ENCODE results near the gene ACSM6. TPM values are rescaled to one million over a fixed set of nuclear protein-coding genes. Genes with fewer than 3 reads are reported as not detected.
A peak's percentile ranks its signal among the peaks of the same experiment; 100 is the strongest.

ACSM6 gene
- total RNA-seq, 1 donor from 2014 or later: not detected

- H3K4me3 ChIP-seq (ENCODE audit: low read depth, low read length): no peak overlapping the region
- TF ChIP-seq, protein P1, sequence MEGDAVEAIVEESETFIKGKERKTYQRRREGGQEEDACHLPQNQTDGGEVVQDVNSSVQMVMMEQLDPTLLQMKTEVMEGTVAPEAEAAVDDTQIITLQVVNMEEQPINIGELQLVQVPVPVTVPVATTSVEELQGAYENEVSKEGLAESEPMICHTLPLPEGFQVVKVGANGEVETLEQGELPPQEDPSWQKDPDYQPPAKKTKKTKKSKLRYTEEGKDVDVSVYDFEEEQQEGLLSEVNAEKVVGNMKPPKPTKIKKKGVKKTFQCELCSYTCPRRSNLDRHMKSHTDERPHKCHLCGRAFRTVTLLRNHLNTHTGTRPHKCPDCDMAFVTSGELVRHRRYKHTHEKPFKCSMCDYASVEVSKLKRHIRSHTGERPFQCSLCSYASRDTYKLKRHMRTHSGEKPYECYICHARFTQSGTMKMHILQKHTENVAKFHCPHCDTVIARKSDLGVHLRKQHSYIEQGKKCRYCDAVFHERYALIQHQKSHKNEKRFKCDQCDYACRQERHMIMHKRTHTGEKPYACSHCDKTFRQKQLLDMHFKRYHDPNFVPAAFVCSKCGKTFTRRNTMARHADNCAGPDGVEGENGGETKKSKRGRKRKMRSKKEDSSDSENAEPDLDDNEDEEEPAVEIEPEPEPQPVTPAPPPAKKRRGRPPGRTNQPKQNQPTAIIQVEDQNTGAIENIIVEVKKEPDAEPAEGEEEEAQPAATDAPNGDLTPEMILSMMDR (conservative IDR thresholded peaks at IDR 0.05; ENCODE audit: low read depth, low read length): no peak
- DNase-seq (ENCODE audit: low read depth): no peak
Measured at GRCh38 chr10:95177429-95177828, 16.6 kb upstream of the ACSM6 start.

DNA sequence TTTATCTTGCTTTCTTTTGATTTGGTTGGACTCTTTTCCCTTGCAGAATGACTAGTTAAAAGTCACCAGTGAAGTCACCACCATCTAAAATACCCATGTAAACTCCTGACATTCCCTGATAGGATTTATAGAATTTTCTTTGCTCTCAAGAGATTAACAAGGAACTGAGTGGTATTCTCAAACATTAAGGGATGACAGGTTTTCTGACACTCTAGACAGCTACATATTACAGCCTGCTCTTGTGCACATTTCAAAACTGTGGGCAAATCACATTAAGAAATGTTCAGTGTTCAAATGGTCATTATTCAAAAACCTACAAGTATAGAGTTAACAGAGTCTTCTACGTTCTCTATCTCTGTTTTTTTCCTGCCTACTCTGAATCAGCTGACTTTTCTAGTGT lies 15.8 kb upstream of the ACSM6 start:
- DNase-seq (ENCODE audit: low read depth): no peak
- TF ChIP-seq, protein P1 (conservative IDR thresholded peaks at IDR 0.05; ENCODE audit: low read depth, low read length): no peak
- H3K4me3 ChIP-seq (ENCODE audit: low read depth, low read length): no peak overlapping the region

DNA sequence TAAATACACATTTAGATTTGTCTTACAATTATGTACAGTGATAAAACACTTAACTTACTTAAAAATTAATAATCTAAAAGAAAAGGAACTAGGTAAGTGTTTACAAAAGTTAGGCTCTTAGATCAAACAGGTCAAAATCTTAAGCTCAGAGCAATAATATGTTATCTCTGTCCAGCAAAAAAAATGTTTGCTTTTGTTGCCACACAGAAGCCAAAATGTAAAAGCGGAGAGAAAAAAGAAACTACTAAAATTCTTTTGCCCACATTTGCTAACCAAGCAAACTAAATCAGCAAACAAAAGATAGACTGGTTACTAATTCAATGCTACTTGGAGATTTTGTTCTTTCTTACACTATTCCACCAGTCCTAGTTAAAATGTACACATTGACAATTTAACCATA lies 15.2 kb upstream of the ACSM6 start:
- DNase-seq (ENCODE audit: low read depth): no peak
- TF ChIP-seq, protein P1 (conservative IDR thresholded peaks at IDR 0.05; ENCODE audit: low read depth, low read length): no peak

GRCh38 chr10:95181726-95182125 lies 12.3 kb upstream of the ACSM6 start:
- TF ChIP-seq, protein P1 (conservative IDR thresholded peaks at IDR 0.05; ENCODE audit: low read depth, low read length): no peak
- H3K4me3 ChIP-seq (ENCODE audit: low read depth, low read length): no peak overlapping the region
- no peak for DNase-seq (ENCODE audit: low read depth)

More for the DNA sequence above, 15.2 kb upstream of the ACSM6 start:
- H3K4me3 ChIP-seq (ENCODE audit: low read depth, low read length): no peak overlapping the region

DNA sequence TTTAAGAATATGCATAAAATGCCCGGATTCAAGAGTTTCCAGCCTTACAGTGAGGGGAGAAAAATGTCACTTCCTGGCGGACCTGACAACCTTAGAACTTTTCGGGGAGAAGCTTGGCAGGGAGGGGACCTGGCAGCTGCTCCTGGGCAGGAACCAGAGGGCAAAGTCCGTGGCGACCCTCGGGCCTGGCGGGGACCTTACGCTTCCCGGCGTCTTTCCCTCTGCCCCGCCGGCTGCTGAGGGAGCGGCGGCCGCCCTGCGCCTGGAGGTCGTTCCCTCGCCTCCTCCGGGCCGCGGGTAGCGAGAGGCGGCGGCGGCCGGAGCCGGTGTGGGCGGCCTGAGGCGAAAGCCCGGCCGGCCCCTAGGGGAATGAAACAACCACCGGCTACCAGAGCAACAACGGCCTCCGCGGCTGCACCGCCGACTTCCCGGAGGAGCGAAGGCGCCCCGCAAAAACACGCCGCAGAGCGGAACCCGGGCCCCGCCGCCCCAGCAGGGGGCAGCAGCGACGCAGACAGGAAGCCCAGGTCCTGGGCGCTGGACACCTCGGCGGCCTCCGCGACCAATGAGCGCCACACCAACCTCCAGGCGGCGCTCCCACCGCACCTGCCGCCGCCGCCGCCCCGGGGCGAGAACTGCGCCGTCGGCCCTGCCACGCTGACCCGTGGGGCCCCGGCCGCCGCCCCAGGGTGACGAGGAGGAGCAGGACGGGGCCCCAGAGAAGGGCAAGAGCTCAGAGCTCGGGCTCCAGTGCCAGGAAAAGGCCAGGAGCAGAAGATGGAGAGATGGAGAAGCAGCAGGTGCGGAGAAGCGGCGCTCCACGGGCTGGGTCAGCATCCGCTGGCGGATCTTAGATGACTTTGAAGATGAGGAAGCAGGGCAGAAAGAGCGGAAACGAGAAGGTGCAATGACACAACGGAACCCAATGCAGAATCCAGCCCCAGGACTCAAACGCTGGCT lies 10.5 kb upstream of the ACSM6 start:
- TF ChIP-seq, protein P1 (conservative IDR thresholded peaks at IDR 0.05; ENCODE audit: low read depth, low read length): peak; percentile 75
- H3K4me3 ChIP-seq (ENCODE audit: low read depth, low read length): peak overlapping the region; percentile 78

DNA sequence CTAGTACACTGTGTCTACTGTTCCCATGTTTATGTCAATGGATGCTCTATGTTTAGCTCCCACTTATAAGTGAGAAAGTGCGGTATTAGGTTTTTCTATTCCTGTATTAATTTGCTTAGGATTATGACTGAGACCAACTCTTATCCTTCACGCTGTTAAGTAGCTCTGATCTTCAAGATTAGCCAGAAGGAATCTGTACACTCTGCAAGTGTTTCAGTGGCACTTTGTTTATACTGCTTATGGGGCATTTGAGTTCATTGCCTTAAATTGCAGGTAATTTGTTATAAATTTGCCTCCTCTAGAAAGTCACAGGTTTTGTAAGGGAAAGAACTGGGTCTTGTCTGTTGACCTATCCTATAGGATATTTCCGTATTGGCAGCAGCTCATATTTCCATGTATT lies 6.4 kb upstream of the ACSM6 start:
- no peak overlapping the region for H3K4me3 ChIP-seq (ENCODE audit: low read depth, low read length)
- no peak for DNase-seq (ENCODE audit: low read depth)
- TF ChIP-seq, protein P1 (conservative IDR thresholded peaks at IDR 0.05; ENCODE audit: low read depth, low read length): no peak

More for the DNA sequence above, 10.5 kb upstream of the ACSM6 start:
- DNase-seq (ENCODE audit: low read depth): peak; percentile 6

Measured in epithelial cell of proximal tubule (primary cell).